GM12872 (cell line): ENCODE measurements around the gene CELF2.

ENCODE experiments used
- TF ChIP-seq, protein P1 (sequence below): IDR thresholded peaks from 3 replicates; pipeline ENCODE4 v1.5.1; 2011; ENCODE audit warnings: low read depth, mild to moderate bottlenecking, low read length, moderate library complexity; ENCODE audit not compliant: insufficient read depth

Gene CELF2

GRCh38 chr10:11255156-11255555, 237.5 kb downstream of the CELF2 start:
- TF ChIP-seq, protein P1, sequence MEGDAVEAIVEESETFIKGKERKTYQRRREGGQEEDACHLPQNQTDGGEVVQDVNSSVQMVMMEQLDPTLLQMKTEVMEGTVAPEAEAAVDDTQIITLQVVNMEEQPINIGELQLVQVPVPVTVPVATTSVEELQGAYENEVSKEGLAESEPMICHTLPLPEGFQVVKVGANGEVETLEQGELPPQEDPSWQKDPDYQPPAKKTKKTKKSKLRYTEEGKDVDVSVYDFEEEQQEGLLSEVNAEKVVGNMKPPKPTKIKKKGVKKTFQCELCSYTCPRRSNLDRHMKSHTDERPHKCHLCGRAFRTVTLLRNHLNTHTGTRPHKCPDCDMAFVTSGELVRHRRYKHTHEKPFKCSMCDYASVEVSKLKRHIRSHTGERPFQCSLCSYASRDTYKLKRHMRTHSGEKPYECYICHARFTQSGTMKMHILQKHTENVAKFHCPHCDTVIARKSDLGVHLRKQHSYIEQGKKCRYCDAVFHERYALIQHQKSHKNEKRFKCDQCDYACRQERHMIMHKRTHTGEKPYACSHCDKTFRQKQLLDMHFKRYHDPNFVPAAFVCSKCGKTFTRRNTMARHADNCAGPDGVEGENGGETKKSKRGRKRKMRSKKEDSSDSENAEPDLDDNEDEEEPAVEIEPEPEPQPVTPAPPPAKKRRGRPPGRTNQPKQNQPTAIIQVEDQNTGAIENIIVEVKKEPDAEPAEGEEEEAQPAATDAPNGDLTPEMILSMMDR, result no peak

GRCh38 chr10:11255796-11256444, 238.2 kb downstream of the CELF2 start:
- TF ChIP-seq, protein P1, result no peak

DNA sequence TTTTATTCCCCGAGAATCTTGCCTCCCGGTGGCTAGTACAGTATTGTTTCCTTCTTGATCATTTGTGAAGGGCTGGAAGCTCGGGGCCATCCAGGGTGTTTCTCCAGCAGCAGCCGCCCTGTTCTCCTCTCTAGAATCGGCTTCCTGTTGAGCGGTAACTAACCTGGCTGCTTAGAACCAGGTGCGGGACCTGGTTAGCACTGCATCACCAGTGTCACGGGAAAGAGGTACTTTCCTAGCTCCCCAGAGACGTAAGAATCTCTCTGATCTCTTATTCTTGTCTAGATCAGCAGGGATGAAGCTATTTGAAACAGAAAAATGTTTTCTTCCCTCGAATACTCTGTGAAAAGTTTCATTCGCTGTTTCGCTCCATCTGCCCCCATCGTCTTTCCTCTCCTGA, 239.2 kb downstream of the CELF2 start:
- TF ChIP-seq, protein P1, result no peak

DNA sequence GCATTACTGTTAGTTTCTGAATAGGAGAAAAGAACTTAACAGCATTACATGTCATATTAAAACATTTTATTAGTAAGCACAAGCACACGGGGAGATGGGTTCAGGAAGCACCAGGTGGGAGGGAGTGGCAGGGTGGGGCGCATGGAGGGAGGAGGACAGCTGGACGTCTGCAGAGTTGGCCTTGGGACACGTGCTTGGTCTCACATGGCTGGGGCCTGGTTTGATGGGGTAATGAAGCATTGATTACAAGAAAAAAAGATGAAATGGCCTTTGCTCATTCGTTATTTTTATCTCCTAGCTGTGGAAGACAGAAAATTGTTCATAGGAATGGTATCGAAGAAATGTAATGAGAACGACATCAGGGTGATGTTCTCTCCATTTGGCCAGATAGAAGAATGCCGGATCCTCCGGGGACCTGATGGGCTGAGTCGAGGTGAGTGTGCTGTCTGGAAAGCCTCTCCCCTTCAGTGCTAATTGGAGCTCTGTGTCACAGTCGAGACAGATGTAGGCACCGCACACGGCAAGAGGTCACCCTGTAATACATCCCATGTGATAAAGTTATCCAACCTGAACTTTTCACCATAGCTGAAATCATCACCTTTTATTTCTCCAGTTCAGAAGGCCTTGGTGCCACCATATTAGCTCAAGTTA, 239.9 kb downstream of the CELF2 start:
- TF ChIP-seq, protein P1, result no peak

GRCh38 chr10:11260170-11260569, 242.5 kb downstream of the CELF2 start:
- TF ChIP-seq, protein P1, result no peak

GRCh38 chr10:11261143-11261542, 243.5 kb downstream of the CELF2 start:
- TF ChIP-seq, protein P1, result no peak

- TF ChIP-seq, protein P1, result no peak
Measured at GRCh38 chr10:11261687-11262493, 244.2 kb downstream of the CELF2 start.
